GM12878 (cell line): Measurements from ENCODE around the gene MAML3. TPM values are rescaled to one million over a fixed set of nuclear protein-coding genes. Genes with fewer than 3 reads are reported as not detected.

Experiments
- ATAC-seq: fragments of 200-7000 bp; cut with Tn5 transposase; 3 replicates; pipeline ENCODE4 v1.9.1; 2020; ENCODE audit warnings: mild to moderate bottlenecking, moderate library complexity
- BruUV-seq: library from RNA; stranded (reverse); fragments of 400-500 nt; replicated peaks from 2 replicates; lab custom pipeline; 2021; lab: Mats Ljungman, UMichigan
- CTCF ChIA-PET: fragments of 300-600 bp; sonication (Branson Sonifier 250); formaldehyde crosslinking; extraction: SDS; loops from one replicate; lab custom pipeline; 2021; ENCODE audit warnings: inconsistent platforms; lab: Yijun Ruan, JAX
- POLR2A ChIA-PET: fragments of 350-600 bp; formaldehyde crosslinking; extraction: SDS; loops from one replicate; lab custom pipeline; 2021; ENCODE audit warnings: inconsistent platforms; lab: Charles Lee
- RAD21 ChIA-PET: fragments of 300-600 bp; sonication (Branson Sonifier 250); formaldehyde crosslinking; loops from one replicate; lab custom pipeline; 2023; ENCODE audit warnings: antibody characterized with exemption; ENCODE audit not compliant: unreplicated experiment; lab: Charles Lee
- SMC1A ChIA-PET: fragments of 300-600 bp; sonication (Branson Sonifier 250); formaldehyde crosslinking; loops from one replicate; lab custom pipeline; 2023; ENCODE audit not compliant: unreplicated experiment, uncharacterized antibody; lab: Charles Lee
- DNase-seq: peaks from one replicate; pipeline ENCODE4 v3.0.0-alpha.2; 2011; ENCODE audit warnings: low read depth, low spot score
- FAIRE-seq: peaks from 3 replicates; lab custom pipeline; 2011; peaks lifted over from hg19 to GRCh38; lab: Jason Lieb, UNC
- H2AFZ ChIP-seq: 2 replicates; pipeline ENCODE4 v1.6.0; 2011; ENCODE audit warnings: low read depth, low read length, control low read depth; ENCODE audit not compliant: control insufficient read depth
- H3K27ac ChIP-seq: 2 replicates; pipeline ENCODE4 v1.5.1; 2011; ENCODE audit warnings: control low read depth; ENCODE audit not compliant: control insufficient read depth, insufficient read depth
- H3K27me3 ChIP-seq, 2 experiments: replicated peaks in 1 of 2; 2 replicates each; pipeline versions ENCODE4 v1.6.0 to v1.6.1; 2011; ENCODE audit warnings: low read length in 1 of 2; ENCODE audit not compliant: control insufficient read depth in 2 of 2, insufficient read depth in 2 of 2
- H3K36me3 ChIP-seq, 2 experiments: 2 replicates each; pipeline ENCODE4 v1.5.1; 2011; ENCODE audit warnings: low read length in 1 of 2; ENCODE audit not compliant: control insufficient read depth in 2 of 2, insufficient read depth in 2 of 2
- H3K4me1 ChIP-seq: 2 replicates; pipeline ENCODE4 v1.6.1; 2011; ENCODE audit warnings: mild to moderate bottlenecking, low read length, moderate library complexity, mixed read lengths; ENCODE audit not compliant: control insufficient read depth, insufficient read depth
- H3K4me2 ChIP-seq: 2 replicates; pipeline ENCODE4 v1.6.0; 2011; ENCODE audit warnings: control low read depth; ENCODE audit not compliant: control insufficient read depth, insufficient read depth
- H3K4me3 ChIP-seq: fragments of 200-600 bp; sonication (generic); 2 replicates; pipeline ENCODE4 v1.5.1; 2016
- H3K79me2 ChIP-seq: 2 replicates; pipeline ENCODE4 v1.6.0; 2011; ENCODE audit warnings: low read length; ENCODE audit not compliant: control insufficient read depth, insufficient read depth
- H3K9ac ChIP-seq: 2 replicates; pipeline ENCODE4 v1.8.0; 2011; ENCODE audit warnings: low read length, control low read depth, mixed read lengths; ENCODE audit not compliant: control insufficient read depth, insufficient read depth
- H3K9me3 ChIP-seq: replicated peaks from 3 replicates; pipeline ENCODE4 v1.5.1; 2011; ENCODE audit warnings: mild to moderate bottlenecking, low read length; ENCODE audit not compliant: control insufficient read depth, insufficient read depth
- H4K20me1 ChIP-seq: 2 replicates; pipeline ENCODE4 v1.6.0; 2011; ENCODE audit not compliant: control insufficient read depth, insufficient read depth
- BCL3 ChIP-seq: IDR thresholded peaks from 2 replicates; pipeline ENCODE4 v1.6.1; 2011; ENCODE audit warnings: borderline replicate concordance, low read depth, mild to moderate bottlenecking, moderate library complexity, low read length; ENCODE audit not compliant: insufficient read depth, poor library complexity, severe bottlenecking
- E2F4 ChIP-seq: IDR thresholded peaks from 2 replicates; pipeline ENCODE4 v1.6.1; 2012; ENCODE audit warnings: low read depth, low read length, improper control_type of control experiment
- ETV6 ChIP-seq, 2 experiments: fragments of 450-650 bp in 1 of 2; IDR thresholded peaks in 1 of 2; conservative IDR thresholded peaks in 1 of 2; 2 replicates each; pipeline ENCODE4 v1.6.1; 2014; ENCODE audit warnings: antibody characterized with exemption in 1 of 2, borderline replicate concordance in 1 of 2, low read depth in 1 of 2, mild to moderate bottlenecking in 1 of 2, moderate library complexity in 1 of 2
- EZH2 ChIP-seq: IDR thresholded peaks from 2 replicates; pipeline ENCODE4 v1.6.1; 2012; ENCODE audit warnings: low read depth, mild to moderate bottlenecking, control low read depth, inconsistent platforms, low read length, borderline replicate concordance; ENCODE audit not compliant: control insufficient read depth
- FOXK2 ChIP-seq: fragments of 450-650 bp; IDR thresholded peaks from 2 replicates; pipeline ENCODE4 v1.6.1; 2017; ENCODE audit warnings: mild to moderate bottlenecking, moderate library complexity
- HCFC1 ChIP-seq: fragments of 150-350 bp; IDR thresholded peaks from 2 replicates; pipeline ENCODE4 v1.6.1; 2014; ENCODE audit warnings: low read length
- IKZF2 ChIP-seq, 2 experiments: fragments of 450-650 bp; IDR thresholded peaks; 2 replicates each; pipeline ENCODE4 v1.6.1; 2017; ENCODE audit warnings: mild to moderate bottlenecking in 2 of 2, moderate library complexity in 2 of 2
- MTA2 ChIP-seq: fragments of 450-650 bp; IDR thresholded peaks from 2 replicates; pipeline ENCODE4 v1.6.1; 2016; ENCODE audit warnings: low read depth, mild to moderate bottlenecking, moderate library complexity
- POLR2AphosphoS5 ChIP-seq: IDR thresholded peaks from 2 replicates; pipeline ENCODE4 v1.6.1; 2011; ENCODE audit warnings: mild to moderate bottlenecking, low read length, inconsistent platforms
- SUZ12 ChIP-seq: fragments of 200-600 bp; sonication (generic); IDR thresholded peaks from one replicate; pipeline ENCODE4 v1.6.1; 2018; ENCODE audit warnings: antibody characterized with exemption, mild to moderate bottlenecking; ENCODE audit not compliant: unreplicated experiment
- ZNF384 ChIP-seq: IDR thresholded peaks from 2 replicates; pipeline ENCODE4 v1.6.1; 2012; ENCODE audit warnings: low read depth, mild to moderate bottlenecking, low read length, improper control_type of control experiment, borderline replicate concordance
- WGBS: methylation state at CpG from one replicate; pipeline ENCODE4 v1.1.6; 2016; ENCODE audit warnings: low lambda C conversion rate; ENCODE audit not compliant: insufficient replicate concordance, insufficient coverage; ENCODE audit errors: missing lambda C conversion rate; 5-methylcytosine and 5-hydroxymethylcytosine counted together
- in situ Hi-C: fragments of 300-500 bp; cut with MboI; formaldehyde crosslinking; loops from 9 replicates; pipeline ENCODE4 v1.14.3; 2018; ENCODE audit warnings: mixed read lengths
- intact Hi-C: fragments of 100-400 bp; cut with micrococcal nuclease; formaldehyde crosslinking; loops from one replicate; pipeline ENCODE4 v1.14.2; 2022; ENCODE audit not compliant: unreplicated experiment
- polyA plus RNA-seq, 11 experiments: library from polyadenylated mRNA; depleted of rRNA in 4 of 11; unstranded in 6 of 11; stranded (reverse) in 5 of 11; fragments of >200 nt; fragmentation: Nextera tagmentation in 4 of 11; fragmentation: Illumina TruSeq in 1 of 11; extraction: Ambion mirVana in 4 of 11; extraction: Trizol in 1 of 11; gene quantifications; 1 replicate in 1 of 11; 2 replicates in 10 of 11; pipeline versions ENCODE4 v1.2.1 to v1.2.3, GENCODE V29; 2011 to 2016; ENCODE audit warnings: inconsistent platforms in 2 of 11, missing spikeins in 2 of 11, low read depth in 1 of 11
- total RNA-seq, 4 experiments: library from RNA; depleted of rRNA in 3 of 4; stranded (reverse); fragments of >200 nt in 3 of 4; fragmentation: Illumina TruSeq in 1 of 4; extraction: Trizol in 1 of 4; gene quantifications; 2 replicates each; pipeline versions ENCODE4 v1.2.1 to v1.2.3, GENCODE V29; 2013 to 2021

The MAML3 gene
- total and polyA plus RNA-seq, 10 of the 15 experiments (the other 5 are each of a cell fraction or from before 2014, with no cell fraction given), result under 0.01 to 0.53 (median 0.06) TPM; not detected in 2

- no peak for TF ChIP-seq BCL3
- TF ChIP-seq SUZ12, result no peak
- no peak for TF ChIP-seq POLR2AphosphoS5
- TF ChIP-seq, all 136 proteins: peak for 0
These were observed 44.2 kb downstream of the MAML3 start (continued) for GRCh38 chr4:140109737-140110136.

- intact Hi-C loops, result no loop called here
- no peak for TF ChIP-seq FOXK2
- TF ChIP-seq MTA2, result no peak
- no peak for TF ChIP-seq ZNF384
- TF ChIP-seq HCFC1, result no peak
- no peak for TF ChIP-seq EZH2
- no peak for TF ChIP-seq ETV6 (conservative IDR thresholded peaks at IDR 0.05 in 1 of 2, IDR thresholded peaks at IDR 0.05 in 1 of 2; ENCODE audit: borderline replicate concordance in 1 of 2, low read depth in 1 of 2)
- TF ChIP-seq E2F4, result no peak
- no peak for TF ChIP-seq IKZF2 (IDR thresholded peaks at IDR 0.05)
- POLR2A ChIA-PET, result no interaction called here
- no peak for FAIRE-seq
- H3K4me2 ChIP-seq, result no peak overlapping the region
- H3K9me3 ChIP-seq, result no peaks in the 10 kb centered on the region; the same call in 2 of the 3 replicates
- no peaks in the 10 kb centered on the region for H4K20me1 ChIP-seq
- no peak for DNase-seq
- H3K27ac ChIP-seq, result no peak overlapping the region
- WGBS, result 0% methylated on average over 4 of the region's 4 CpGs
- H2AFZ ChIP-seq, result no peak overlapping the region
- RAD21 ChIA-PET, result no interaction called here
- H3K4me3 ChIP-seq, result no peak overlapping the region
- peaks cover 0 to 2% of the 10 kb centered on the region in 2 experiments; a peak in 3 of 4 replicates for H3K27me3 ChIP-seq
- no peak for ATAC-seq
- no peaks in the 10 kb centered on the region for H3K36me3 ChIP-seq
- H3K79me2 ChIP-seq, result no peaks in the 10 kb centered on the region
- BruUV-seq, result no TSS peak
- H3K4me1 ChIP-seq, result no peaks in the 10 kb centered on the region
- CTCF ChIA-PET, result no interaction called here
- SMC1A ChIA-PET, result no interaction called here
- H3K9ac ChIP-seq, result no peak overlapping the region
- in situ Hi-C loops, result no loop called here
These were observed 44.7 kb downstream of the MAML3 start for GRCh38 chr4:140109292-140109691.
